Right lobe of liver (tissue), 6 donors: ENCODE data around the gene CDKN3. TPM values are rescaled to one million over a fixed set of nuclear protein-coding genes. Genes with fewer than 3 reads are reported as not detected.

Experiments
- ATAC-seq, 4 donors: fragments of 200-7000 bp; cut with Tn5 transposase; one replicate each; pipeline ENCODE4 v1.9.1; 2020; ENCODE audit warnings: mild to moderate bottlenecking in 4 of 4, moderate library complexity in 4 of 4
- DNase-seq, 3 donors: peaks; one replicate each; pipeline ENCODE4 v3.0.0-alpha.2; 2020
- H3K27ac ChIP-seq, 3 donors: fragments of 200-600 bp; one replicate each; pipeline ENCODE4 v1.8.0; 2022
- H3K27me3 ChIP-seq, 2 donors: fragments of 200-600 bp; one replicate each; pipeline ENCODE4 v1.8.0; 2022
- H3K36me3 ChIP-seq, 4 donors: fragments of 200-600 bp; sonication (generic) in 1 of 4; one replicate each; pipeline versions ENCODE4 v1.5.1 to v1.8.0; 2017 to 2022; ENCODE audit warnings: control low read depth in 1 of 4
- H3K4me1 ChIP-seq, 4 donors: fragments of 200-600 bp; sonication (generic) in 1 of 4; one replicate each; pipeline versions ENCODE4 v1.5.1 to v1.8.0; 2017 to 2022; ENCODE audit warnings: control low read depth in 1 of 4
- H3K4me3 ChIP-seq, 3 donors: fragments of 200-600 bp; one replicate each; pipeline ENCODE4 v1.8.0; 2022
- H3K9me3 ChIP-seq, 4 donors: fragments of 200-600 bp; sonication (generic) in 1 of 4; one replicate each; pipeline versions ENCODE4 v1.5.1 to v1.8.0; 2017 to 2022; ENCODE audit warnings: control low read depth in 1 of 4
- CTCF ChIP-seq, 4 donors: fragments of 200-600 bp in 3 of 4; fragments of 450-650 bp in 1 of 4; IDR thresholded peaks; one replicate each; pipeline versions ENCODE4 v1.5.1 to v1.8.0; 2016 to 2022; ENCODE audit warnings: antibody characterized with exemption in 4 of 4, mild to moderate bottlenecking in 2 of 4
- POLR2A ChIP-seq: fragments of 450-650 bp; IDR thresholded peaks from one replicate; pipeline ENCODE4 v1.6.1; 2017; ENCODE audit warnings: antibody characterized with exemption, mild to moderate bottlenecking
- WGBS: methylation state at CpG from one replicate; pipeline ENCODE4 v1.1.6; 2018; ENCODE audit warnings: low coverage, low lambda C conversion rate; ENCODE audit not compliant: insufficient coverage; ENCODE audit errors: missing lambda C conversion rate; 5-methylcytosine and 5-hydroxymethylcytosine counted together
- intact Hi-C, 2 donors: fragments of 100-400 bp; cut with DNase I; formaldehyde crosslinking; loops; one replicate each; pipeline versions ENCODE4 v1.11.2 to v1.14.1; 2022
- total RNA-seq, 6 experiments: library from RNA; depleted of rRNA in 2 of 6; stranded (reverse); fragments of >200 nt in 2 of 6; fragmentation: NEBNext Ultra II Directional in 3 of 6; extraction: Animal tissue kit (Norgen Biotek cat#: 25700) in 3 of 6; gene quantifications; one replicate each; pipeline versions ENCODE4 v1.1.0 to v1.2.4, GENCODE V29; 2016 to 2023
- donor health status: DM: no; HTN: yes; CAD: no.
- donor health status: DM: no; HTN: no; CAD: no.
- donor health status: DM: no; HTN: no; CAD: no.
- donor health status: DM: no; HTN: yes; CAD: no.
- donor health status: DM: no; HTN: yes; CAD: no.

Gene CDKN3
- total RNA-seq, 6 experiments from 2014 or later = 0.59 to 7.3 (median 2.4) TPM; not detected in 1

DNA sequence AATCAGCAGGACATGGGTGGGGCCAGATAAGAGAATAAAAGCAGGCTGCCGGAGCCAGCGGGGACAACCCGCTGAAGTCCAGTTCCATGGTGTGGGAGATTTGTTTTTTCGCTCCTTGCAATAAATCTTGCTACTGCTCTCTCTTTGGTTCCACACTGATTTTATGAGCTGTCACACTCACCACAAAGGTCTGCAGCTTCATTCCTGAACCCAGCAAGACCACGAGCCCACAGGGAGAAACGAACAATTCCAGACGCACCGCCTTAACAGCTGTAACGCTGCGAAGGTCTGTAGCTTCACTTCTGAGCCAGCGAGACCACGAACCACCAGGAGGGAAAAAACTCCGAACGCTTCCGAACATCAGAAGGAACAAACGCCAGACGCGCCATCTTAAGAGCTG lies 47.2 kb downstream of the CDKN3 start:
- WGBS = 80% methylated on average over 13 of the region's 18 CpGs
- TF ChIP-seq POLR2A (no peak), CTCF (IDR thresholded peaks at IDR 0.05) (no peak)
- H3K27me3 ChIP-seq = no peaks in the 10 kb centered on the region
- no peak overlapping the region for H3K4me3 ChIP-seq
- H3K36me3 ChIP-seq = no peaks in the 10 kb centered on the region
- no peak overlapping the region for H3K27ac ChIP-seq
- ATAC-seq (no peak), DNase-seq (no peak)
- peaks cover 0 to 28% (median 11%) of the 10 kb centered on the region in 4 donors for H3K4me1 ChIP-seq
- intact Hi-C loops = no loop called here
- H3K9me3 ChIP-seq = no peaks in the 10 kb centered on the region

DNA sequence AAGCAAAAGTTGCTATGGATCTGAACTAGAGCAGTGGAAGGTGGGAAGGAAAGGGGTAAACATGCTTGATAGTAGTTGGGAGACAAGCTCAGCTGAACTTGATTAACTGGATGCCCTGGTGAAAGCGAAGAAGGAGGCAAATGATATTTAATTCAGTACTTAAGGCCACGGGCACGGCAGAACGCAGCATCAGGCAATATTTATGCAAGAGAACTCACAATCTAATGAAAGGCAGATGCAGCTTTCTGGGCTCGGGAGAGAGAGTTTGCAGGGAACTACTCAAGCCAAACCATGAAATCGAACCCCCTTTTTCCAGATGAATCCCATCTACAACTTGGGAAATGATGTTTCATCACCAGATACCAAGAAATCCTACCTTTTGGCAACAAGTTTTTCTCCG lies 47.9 kb downstream of the CDKN3 start:
- DNase-seq = no peak
- Histone ChIP-seq H3K27ac (no peak overlapping the region), H3K27me3 (no peaks in the 10 kb centered on the region), H3K9me3 (no peaks in the 10 kb centered on the region), H3K4me1 (peaks cover 0 to 22% (median 8%) of the 10 kb centered on the region in 4 donors), H3K4me3 (no peak overlapping the region), H3K36me3 (no peaks in the 10 kb centered on the region)
- intact Hi-C loops = no loop called here
- WGBS = 74% methylated on average over 7 of the region's 7 CpGs
- TF ChIP-seq CTCF (IDR thresholded peaks at IDR 0.05) = no peak
- ATAC-seq = no peak

- TF ChIP-seq CTCF (IDR thresholded peaks at IDR 0.05) (no peak), POLR2A (no peak)
- Histone ChIP-seq H3K4me1 (peaks cover 0 to 18% (median 8%) of the 10 kb centered on the region in 4 donors), H3K27ac (no peak overlapping the region), H3K36me3 (no peaks in the 10 kb centered on the region), H3K9me3 (no peaks in the 10 kb centered on the region), H3K4me3 (no peak overlapping the region), H3K27me3 (no peaks in the 10 kb centered on the region)
- intact Hi-C loops = no loop called here
- DNase-seq = peak in 1 of 3 donors; percentile 49
- ATAC-seq = peak in 1 of 4 donors; percentile 20
- 38% methylated on average over 4 of the region's 5 CpGs for WGBS
These were observed 49.4 kb downstream of the CDKN3 start for GRCh38 chr14:54446161-54446693.

GRCh38 chr14:54447231-54447692 lies 50.5 kb downstream of the CDKN3 start:
- ATAC-seq (peak; percentile 85 to 96 (median 92)), DNase-seq (peak in 2 of 3 donors; percentile 42 to 65)
- no peak overlapping the region for H3K4me3 ChIP-seq
- no peak for TF ChIP-seq POLR2A
- TF ChIP-seq CTCF (IDR thresholded peaks at IDR 0.05) = no peak
- H3K4me1 ChIP-seq = peaks cover 0 to 15% (median 7%) of the 10 kb centered on the region in 4 donors
- no peaks in the 10 kb centered on the region for H3K27me3 ChIP-seq
- intact Hi-C loops = no loop called here
- no peaks in the 10 kb centered on the region for H3K36me3 ChIP-seq
- H3K27ac ChIP-seq = peak overlapping the region in 1 of 3 donors; percentile 26
- H3K9me3 ChIP-seq = no peaks in the 10 kb centered on the region
- WGBS = 56% methylated on average over 5 of the region's 8 CpGs
